OCI-LY1 (cell line): ENCODE data around the gene B3GNT2.

Source experiments
- EZH2 ChIP-seq: fragments of 200-600 bp; sonication (generic), shearing (Covaris generic); IDR thresholded peaks from 2 replicates; pipeline ENCODE4 v1.8.0; 2017; ENCODE audit warnings: borderline replicate concordance, mixed run types, mild to moderate bottlenecking, antibody characterized with exemption, low read length, moderate library complexity, mixed read lengths
- TF ChIP-seq, protein P1 (sequence below): fragments of 200-600 bp; sonication (generic), shearing (Covaris generic); IDR thresholded peaks from 2 replicates; pipeline ENCODE4 v1.5.1; 2017; ENCODE audit warnings: mild to moderate bottlenecking, antibody characterized with exemption, low read length, moderate library complexity, mixed read lengths

- TF ChIP-seq, protein P1, sequence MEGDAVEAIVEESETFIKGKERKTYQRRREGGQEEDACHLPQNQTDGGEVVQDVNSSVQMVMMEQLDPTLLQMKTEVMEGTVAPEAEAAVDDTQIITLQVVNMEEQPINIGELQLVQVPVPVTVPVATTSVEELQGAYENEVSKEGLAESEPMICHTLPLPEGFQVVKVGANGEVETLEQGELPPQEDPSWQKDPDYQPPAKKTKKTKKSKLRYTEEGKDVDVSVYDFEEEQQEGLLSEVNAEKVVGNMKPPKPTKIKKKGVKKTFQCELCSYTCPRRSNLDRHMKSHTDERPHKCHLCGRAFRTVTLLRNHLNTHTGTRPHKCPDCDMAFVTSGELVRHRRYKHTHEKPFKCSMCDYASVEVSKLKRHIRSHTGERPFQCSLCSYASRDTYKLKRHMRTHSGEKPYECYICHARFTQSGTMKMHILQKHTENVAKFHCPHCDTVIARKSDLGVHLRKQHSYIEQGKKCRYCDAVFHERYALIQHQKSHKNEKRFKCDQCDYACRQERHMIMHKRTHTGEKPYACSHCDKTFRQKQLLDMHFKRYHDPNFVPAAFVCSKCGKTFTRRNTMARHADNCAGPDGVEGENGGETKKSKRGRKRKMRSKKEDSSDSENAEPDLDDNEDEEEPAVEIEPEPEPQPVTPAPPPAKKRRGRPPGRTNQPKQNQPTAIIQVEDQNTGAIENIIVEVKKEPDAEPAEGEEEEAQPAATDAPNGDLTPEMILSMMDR = no peak
- TF ChIP-seq EZH2 = no peak
These were observed 1.1 kb upstream of the B3GNT2 start for GRCh38 chr2:62194558-62195420.
